HL-60 (cell line): ENCODE data around the gene PROK2.

Source experiments
- GABPA ChIP-seq: IDR thresholded peaks from 2 replicates; pipeline ENCODE4 v1.6.1; 2012; ENCODE audit warnings: low read depth
- POLR2AphosphoS5 ChIP-seq: IDR thresholded peaks from 2 replicates; pipeline ENCODE4 v1.6.1; 2012; ENCODE audit warnings: low read depth
- TF ChIP-seq, protein P1 (sequence below): IDR thresholded peaks from one replicate; pipeline ENCODE4 v1.5.1; 2011; ENCODE audit warnings: low read length, control low read depth, inconsistent platforms; ENCODE audit not compliant: insufficient read depth

DNA sequence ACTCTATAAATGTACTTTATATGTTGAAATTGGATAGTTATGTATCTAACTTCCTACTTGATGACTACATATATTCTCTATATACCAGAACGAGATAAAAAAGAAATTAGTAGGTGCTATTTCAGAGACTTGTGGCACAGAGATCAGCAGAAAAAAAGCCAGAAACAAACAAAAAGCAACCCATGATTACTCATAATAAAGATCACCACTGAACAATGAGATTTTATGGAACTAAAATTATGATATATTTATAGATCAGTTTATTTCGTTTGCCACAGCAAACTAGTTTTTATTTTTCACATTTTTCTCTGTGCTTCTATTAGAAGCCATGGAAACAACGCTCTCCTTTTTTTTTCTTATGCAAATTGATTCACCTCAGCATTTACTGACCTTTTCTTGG, 15.1 kb upstream of the PROK2 start:
- TF ChIP-seq, protein P1, sequence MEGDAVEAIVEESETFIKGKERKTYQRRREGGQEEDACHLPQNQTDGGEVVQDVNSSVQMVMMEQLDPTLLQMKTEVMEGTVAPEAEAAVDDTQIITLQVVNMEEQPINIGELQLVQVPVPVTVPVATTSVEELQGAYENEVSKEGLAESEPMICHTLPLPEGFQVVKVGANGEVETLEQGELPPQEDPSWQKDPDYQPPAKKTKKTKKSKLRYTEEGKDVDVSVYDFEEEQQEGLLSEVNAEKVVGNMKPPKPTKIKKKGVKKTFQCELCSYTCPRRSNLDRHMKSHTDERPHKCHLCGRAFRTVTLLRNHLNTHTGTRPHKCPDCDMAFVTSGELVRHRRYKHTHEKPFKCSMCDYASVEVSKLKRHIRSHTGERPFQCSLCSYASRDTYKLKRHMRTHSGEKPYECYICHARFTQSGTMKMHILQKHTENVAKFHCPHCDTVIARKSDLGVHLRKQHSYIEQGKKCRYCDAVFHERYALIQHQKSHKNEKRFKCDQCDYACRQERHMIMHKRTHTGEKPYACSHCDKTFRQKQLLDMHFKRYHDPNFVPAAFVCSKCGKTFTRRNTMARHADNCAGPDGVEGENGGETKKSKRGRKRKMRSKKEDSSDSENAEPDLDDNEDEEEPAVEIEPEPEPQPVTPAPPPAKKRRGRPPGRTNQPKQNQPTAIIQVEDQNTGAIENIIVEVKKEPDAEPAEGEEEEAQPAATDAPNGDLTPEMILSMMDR: no peak
- TF ChIP-seq POLR2AphosphoS5 (no peak), GABPA (no peak)
